Suprapubic skin (tissue), 4 donors: ENCODE data around the gene ZNF407. TPM values are rescaled to one million over a fixed set of nuclear protein-coding genes. Genes with fewer than 3 reads are reported as not detected.

Experiments used
- DNase-seq, 2 donors: peaks; one replicate each; pipeline ENCODE4 v3.0.0-alpha.2; 2019; ENCODE audit warnings: low spot score in 2 of 2
- H3K27ac ChIP-seq: fragments of 200-600 bp; sonication (generic); one replicate; pipeline ENCODE4 v1.5.1; 2019
- H3K27me3 ChIP-seq: fragments of 200-600 bp; sonication (generic); one replicate; pipeline ENCODE4 v1.5.1; 2019
- H3K36me3 ChIP-seq: fragments of 200-600 bp; sonication (generic); one replicate; pipeline ENCODE4 v1.5.1; 2019
- H3K4me1 ChIP-seq: fragments of 200-600 bp; sonication (generic); one replicate; pipeline ENCODE4 v1.5.1; 2019
- H3K4me3 ChIP-seq: fragments of 200-600 bp; sonication (generic); one replicate; pipeline ENCODE4 v1.5.1; 2019; ENCODE audit warnings: mild to moderate bottlenecking
- H3K9me3 ChIP-seq: fragments of 200-600 bp; sonication (generic); one replicate; pipeline ENCODE4 v1.5.1; 2019
- CTCF ChIP-seq, 2 donors: fragments of 200-600 bp in 1 of 2; fragments of 450-650 bp in 1 of 2; sonication (generic) in 1 of 2; IDR thresholded peaks; one replicate each; pipeline ENCODE4 v1.5.1; 2016 to 2019; ENCODE audit warnings: antibody characterized with exemption in 2 of 2, mild to moderate bottlenecking in 1 of 2, moderate library complexity in 1 of 2
- EP300 ChIP-seq: sonication (generic); formaldehyde crosslinking; IDR thresholded peaks from one replicate; pipeline ENCODE4 v1.6.1; 2017; ENCODE audit warnings: antibody characterized with exemption
- POLR2A ChIP-seq, 2 donors: fragments of 450-650 bp; IDR thresholded peaks; one replicate each; pipeline ENCODE4 v1.6.1; 2017; ENCODE audit warnings: antibody characterized with exemption in 2 of 2, mild to moderate bottlenecking in 2 of 2, moderate library complexity in 2 of 2
- POLR2AphosphoS5 ChIP-seq, 3 donors: sonication (generic); formaldehyde crosslinking; IDR thresholded peaks; one replicate each; pipeline ENCODE4 v1.6.1; 2017; ENCODE audit warnings: antibody characterized with exemption in 3 of 3
- WGBS: methylation state at CpG from one replicate; pipeline ENCODE4 v1.1.5; 2018; 5-methylcytosine and 5-hydroxymethylcytosine counted together
- total RNA-seq, 4 donors: library from RNA; depleted of rRNA; stranded (reverse); fragments of >200 nt; gene quantifications; one replicate each; pipeline ENCODE4 v1.1.0, GENCODE V29; 2016

Gene ZNF407
- total RNA-seq, 4 donors from 2014 or later, result 10.7 to 22.1 (median 13.8) TPM

- Histone ChIP-seq H3K4me1 (no peaks in the 10 kb centered on the region), H3K9me3 (no peaks in the 10 kb centered on the region), H3K27me3 (no peaks in the 10 kb centered on the region), H3K27ac (no peak overlapping the region), H3K4me3 (no peak overlapping the region), H3K36me3 (no peaks in the 10 kb centered on the region)
- no peak for DNase-seq
- 93% methylated on average over 3 of the region's 3 CpGs for WGBS
- TF ChIP-seq POLR2AphosphoS5 (IDR thresholded peaks at IDR 0.05) (no peak), CTCF (IDR thresholded peaks at IDR 0.05) (no peak), EP300 (no peak), POLR2A (IDR thresholded peaks at IDR 0.05) (no peak)
These were observed 177.6 kb downstream of the ZNF407 start for GRCh38 chr18:74775239-74775638.

GRCh38 chr18:74778191-74778847 lies 180.6 kb downstream of the ZNF407 start:
- WGBS, result 84% methylated on average over 6 of the region's 6 CpGs
- Histone ChIP-seq H3K36me3 (no peaks in the 10 kb centered on the region), H3K9me3 (no peaks in the 10 kb centered on the region), H3K4me3 (no peak overlapping the region), H3K27ac (no peak overlapping the region), H3K27me3 (no peaks in the 10 kb centered on the region), H3K4me1 (no peaks in the 10 kb centered on the region)
- DNase-seq, result no peak
- TF ChIP-seq POLR2AphosphoS5 (IDR thresholded peaks at IDR 0.05) (no peak), CTCF (IDR thresholded peaks at IDR 0.05) (no peak), EP300 (no peak), POLR2A (IDR thresholded peaks at IDR 0.05) (no peak)

GRCh38 chr18:74784752-74785151 lies 187.1 kb downstream of the ZNF407 start:
- no peak for DNase-seq
- 87% methylated on average over 6 of the region's 6 CpGs for WGBS
- H3K4me1 ChIP-seq, result no peaks in the 10 kb centered on the region
- no peaks in the 10 kb centered on the region for H3K9me3 ChIP-seq
- H3K27me3 ChIP-seq, result no peaks in the 10 kb centered on the region
- H3K27ac ChIP-seq, result no peak overlapping the region
- H3K36me3 ChIP-seq, result peaks cover 11% of the 10 kb centered on the region
- TF ChIP-seq POLR2A (IDR thresholded peaks at IDR 0.05) (no peak), POLR2AphosphoS5 (IDR thresholded peaks at IDR 0.05) (no peak), CTCF (IDR thresholded peaks at IDR 0.05) (no peak), EP300 (no peak)
- no peak overlapping the region for H3K4me3 ChIP-seq

- Histone ChIP-seq H3K4me3 (no peak overlapping the region), H3K27me3 (no peaks in the 10 kb centered on the region), H3K9me3 (no peaks in the 10 kb centered on the region), H3K27ac (no peak overlapping the region), H3K4me1 (no peaks in the 10 kb centered on the region), H3K36me3 (peaks cover 11% of the 10 kb centered on the region)
- TF ChIP-seq POLR2AphosphoS5 (IDR thresholded peaks at IDR 0.05), result no peak
- no peak for TF ChIP-seq EP300
- no peak for TF ChIP-seq CTCF (IDR thresholded peaks at IDR 0.05)
- no peak for TF ChIP-seq POLR2A (IDR thresholded peaks at IDR 0.05)
- no peak for DNase-seq
- WGBS, result 89% methylated on average over 6 of the region's 6 CpGs
These were observed 188.0 kb downstream of the ZNF407 start for GRCh38 chr18:74785632-74786031.

- H3K27ac ChIP-seq, result no peak overlapping the region
- no peak for TF ChIP-seq POLR2AphosphoS5 (IDR thresholded peaks at IDR 0.05)
- TF ChIP-seq POLR2A (IDR thresholded peaks at IDR 0.05), result no peak
- TF ChIP-seq CTCF (IDR thresholded peaks at IDR 0.05), result no peak
- no peak for TF ChIP-seq EP300
- H3K4me1 ChIP-seq, result no peaks in the 10 kb centered on the region
- no peaks in the 10 kb centered on the region for H3K27me3 ChIP-seq
- no peak for DNase-seq
- no peaks in the 10 kb centered on the region for H3K9me3 ChIP-seq
- 46% methylated on average over 2 of the region's 2 CpGs for WGBS
- H3K4me3 ChIP-seq, result no peak overlapping the region
- H3K36me3 ChIP-seq, result peaks cover 11% of the 10 kb centered on the region
These were observed 191.0 kb downstream of the ZNF407 start for GRCh38 chr18:74788657-74789056.
